AG08396 (cell line): ENCODE results near the gene CAMP.
A peak's percentile ranks its signal among the peaks of the same experiment; 100 is the strongest.
"Not testable (repeated sequence)": the region's sequence is repeated elsewhere in the genome, so short reads cannot be mapped to it uniquely, and the experiment has no call there.

Experiments
- DNase-seq: peaks from one replicate; pipeline ENCODE4 v3.0.0; 2012; ENCODE audit warnings: low spot score, mixed read lengths

CAMP gene

GRCh38 chr3:48222616-48223513 is at the start of gene CAMP:
TSS of gene CAMP (plus strand) at chr3:48223495. CDS start at chr3:48223512, 17 bp downstream.
- no peak for DNase-seq

GRCh38 chr3:48178072-48178471 is 45.2 kb upstream of the CAMP start:
- DNase-seq, result no peak

GRCh38 chr3:48180021-48180420 is 43.3 kb upstream of the CAMP start:
- no peak for DNase-seq

- DNase-seq, result no peak
Observed at GRCh38 chr3:48180531-48181253, 42.6 kb upstream of the CAMP start.

GRCh38 chr3:48184299-48184698 is 39.0 kb upstream of the CAMP start:
- no peak for DNase-seq

GRCh38 chr3:48185129-48185528 is 38.2 kb upstream of the CAMP start:
- DNase-seq, result no peak

GRCh38 chr3:48186631-48187300 is 36.5 kb upstream of the CAMP start:
- peak; percentile 19 for DNase-seq

GRCh38 chr3:48187301-48187578 is 36.1 kb upstream of the CAMP start:
- DNase-seq, result no peak

GRCh38 chr3:48187579-48188265 is 35.6 kb upstream of the CAMP start:
- DNase-seq, result peak; percentile 68

GRCh38 chr3:48188266-48189201 is 34.8 kb upstream of the CAMP start, which contains the start of gene CDC25A:
TSS of gene CDC25A (minus strand) at chr3:48188417. CDS start at chr3:48187947, 470 bp downstream.
- DNase-seq, result peak; percentile 99

GRCh38 chr3:48189321-48189720 is 34.0 kb upstream of the CAMP start:
- DNase-seq, result no peak

- DNase-seq, result no peak
Observed at GRCh38 chr3:48190911-48191310, 32.4 kb upstream of the CAMP start.

- DNase-seq, result peak; percentile 72
Observed at GRCh38 chr3:48194446-48195071, 28.7 kb upstream of the CAMP start.

GRCh38 chr3:48196611-48197010 is 26.7 kb upstream of the CAMP start:
- no peak for DNase-seq

GRCh38 chr3:48199117-48199516 is 24.2 kb upstream of the CAMP start:
- DNase-seq, result no peak

GRCh38 chr3:48202632-48203031 is 20.7 kb upstream of the CAMP start:
- DNase-seq, result no peak

- no peak for DNase-seq
Observed at GRCh38 chr3:48208076-48208475, 15.2 kb upstream of the CAMP start.

- DNase-seq, result no peak
Observed at GRCh38 chr3:48209445-48209844, 13.8 kb upstream of the CAMP start.

GRCh38 chr3:48210534-48210933 is 12.8 kb upstream of the CAMP start:
- DNase-seq, result not testable (repeated sequence)

GRCh38 chr3:48211776-48212175 is 11.5 kb upstream of the CAMP start:
- not testable (repeated sequence) for DNase-seq

- DNase-seq, result no peak
Observed at GRCh38 chr3:48214225-48214624, 9.1 kb upstream of the CAMP start.
